GM12892 (cell line): Measurements from ENCODE around the gene GGNBP2.

Source experiments
- DNase-seq: peaks from one replicate; pipeline ENCODE4 v3.0.0; 2011; ENCODE audit not compliant: insufficient read length
- FAIRE-seq: peaks from 2 replicates; lab custom pipeline; 2011; peaks lifted over from hg19 to GRCh38; lab: Jason Lieb, UNC
- POLR2A ChIP-seq: IDR thresholded peaks from 2 replicates; pipeline ENCODE4 v1.6.1; 2011; ENCODE audit warnings: low read depth, low read length, control low read depth
- POLR2AphosphoS5 ChIP-seq: IDR thresholded peaks from 2 replicates; pipeline ENCODE4 v1.6.1; 2011; ENCODE audit warnings: low read depth, low read length, control low read depth
- TAF1 ChIP-seq: IDR thresholded peaks from 2 replicates; pipeline ENCODE4 v1.6.1; 2011; ENCODE audit warnings: low read depth, mild to moderate bottlenecking, control low read depth, low read length, borderline replicate concordance

GGNBP2 gene

DNA sequence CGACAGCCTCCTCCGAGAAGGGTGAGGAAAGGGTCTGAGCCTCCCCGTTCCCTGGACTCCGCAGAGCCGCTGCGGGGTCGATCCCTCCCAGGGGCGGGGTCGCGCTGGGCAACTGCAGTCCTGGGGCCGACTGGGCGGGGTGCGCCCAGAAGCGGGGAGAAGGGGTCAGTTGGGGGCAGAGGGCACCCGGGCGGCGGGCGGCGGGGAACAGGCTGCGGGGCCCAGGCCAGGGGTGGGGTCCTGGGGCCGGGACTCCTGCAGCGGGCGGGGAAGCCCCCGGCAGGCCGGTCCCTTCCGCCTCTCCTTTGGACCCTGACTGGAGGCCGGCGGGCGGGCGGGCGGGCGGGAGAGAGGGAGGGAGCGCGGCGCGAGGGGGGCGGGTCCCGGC is 352 bp downstream of the GGNBP2 start:
- no peak for DNase-seq
- no peak for FAIRE-seq
- TF ChIP-seq POLR2A (no peak), POLR2AphosphoS5 (no peak), TAF1 (no peak)

- no peak for FAIRE-seq
Observed at GRCh38 chr17:36545465-36546417, 1.0 kb downstream of the GGNBP2 start.

GRCh38 chr17:36546418-36547093 is 1.8 kb downstream of the GGNBP2 start:
- TF ChIP-seq POLR2AphosphoS5 (no peak), TAF1 (no peak), POLR2A (no peak)
- DNase-seq (no peak), FAIRE-seq (no peak)

More at GRCh38 chr17:36545465-36546417, 1.0 kb downstream of the GGNBP2 start:
- TF ChIP-seq POLR2AphosphoS5 = no peak
- TF ChIP-seq POLR2A = no peak
- peak; percentile 84 for TF ChIP-seq TAF1
- DNase-seq = peak; percentile 88

- no peak for TF ChIP-seq POLR2A
- DNase-seq (no peak), FAIRE-seq (no peak)
Observed at GRCh38 chr17:36547776-36548175, 3.1 kb downstream of the GGNBP2 start.

DNA sequence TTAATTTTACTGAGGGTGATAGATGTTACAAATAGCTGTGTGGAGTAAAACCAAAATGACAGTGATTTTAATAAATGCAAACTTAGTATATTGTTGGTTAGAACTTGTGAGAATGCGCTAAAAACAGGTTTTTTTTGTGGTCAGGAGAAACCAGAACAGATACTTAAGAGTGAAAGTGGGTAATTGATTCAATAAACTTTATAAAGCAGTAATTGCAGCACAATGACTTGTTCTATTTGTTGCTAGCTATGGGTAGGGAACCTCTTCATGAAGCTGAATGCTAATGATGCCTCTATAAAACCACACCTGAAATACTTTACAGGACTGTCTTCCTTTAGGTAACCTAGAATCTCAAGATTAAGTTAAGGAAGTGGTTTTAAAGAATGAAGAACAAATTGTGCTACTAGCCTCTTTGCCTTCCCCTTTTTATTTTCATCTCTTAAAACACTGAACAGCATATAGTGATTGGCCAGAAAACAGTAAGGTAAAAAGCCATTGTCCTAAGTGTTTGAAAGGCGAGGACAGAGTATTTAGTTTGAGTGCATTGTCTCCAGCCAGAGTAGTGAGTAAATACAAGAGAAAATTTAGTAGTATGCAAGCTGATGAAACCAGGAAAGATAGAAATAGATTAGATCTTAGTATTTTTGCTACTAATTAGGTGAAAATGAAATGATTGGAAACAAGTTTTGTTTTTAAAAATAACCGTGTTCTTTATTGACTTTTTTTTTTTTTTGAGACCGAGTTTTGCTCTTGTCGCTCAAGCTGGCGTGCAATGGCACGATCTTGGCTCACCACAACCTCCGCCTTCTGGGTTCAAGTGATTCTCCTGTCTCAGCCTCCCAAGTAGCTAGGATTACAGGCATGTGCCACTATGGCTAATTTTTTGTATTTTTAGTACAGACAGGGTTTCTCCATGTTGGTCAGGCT is 6.0 kb downstream of the GGNBP2 start:
- DNase-seq = no peak
- no peak for FAIRE-seq
- TF ChIP-seq TAF1 (no peak), POLR2AphosphoS5 (no peak), POLR2A (no peak)

GRCh38 chr17:36553459-36553858 is 8.7 kb downstream of the GGNBP2 start:
- TF ChIP-seq POLR2A = no peak
- TF ChIP-seq TAF1 = no peak
- TF ChIP-seq POLR2AphosphoS5 = no peak
- FAIRE-seq (no peak), DNase-seq (no peak)

DNA sequence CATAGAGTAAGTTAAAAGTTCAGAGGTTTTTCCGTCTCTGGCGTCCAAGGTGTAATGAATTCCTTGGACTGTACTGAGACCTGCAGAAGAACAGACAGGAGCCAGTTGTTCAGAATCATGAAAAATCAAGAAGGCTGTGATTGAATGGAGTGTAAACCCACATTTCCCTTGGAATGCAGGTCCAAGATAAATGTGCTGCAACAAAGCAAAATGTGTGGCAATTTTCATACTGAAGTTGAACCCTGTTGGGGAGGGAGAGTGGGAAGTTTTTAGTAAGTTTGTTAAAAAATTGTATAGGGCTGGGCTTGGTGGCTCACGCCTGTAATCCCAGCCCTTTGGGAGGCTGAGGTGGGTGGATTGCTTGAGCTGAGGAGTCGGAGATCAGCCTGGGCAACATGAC is 21.4 kb downstream of the GGNBP2 start:
- FAIRE-seq (no peak), DNase-seq (no peak)
- no peak for TF ChIP-seq POLR2A
- TF ChIP-seq TAF1 = no peak
- no peak for TF ChIP-seq POLR2AphosphoS5

DNA sequence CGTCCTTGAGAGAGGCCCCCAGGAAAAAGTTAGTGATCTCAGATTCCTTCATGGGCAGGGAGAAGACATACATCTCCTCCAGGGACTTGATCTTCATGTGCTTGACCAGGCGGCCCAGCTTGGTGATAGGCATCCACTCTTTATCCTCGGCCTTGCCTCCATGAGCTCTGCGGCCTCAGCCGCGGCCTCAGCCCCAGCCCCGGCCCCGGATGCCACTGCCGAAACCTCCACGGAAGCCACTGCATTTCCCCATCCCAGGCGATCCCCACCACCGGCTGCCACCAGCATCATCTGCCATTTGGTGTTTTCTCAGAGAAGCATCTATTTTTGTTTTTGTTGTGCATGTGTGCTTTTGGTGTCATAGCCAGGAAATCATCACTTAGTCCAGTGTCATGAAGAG is 30.3 kb downstream of the GGNBP2 start:
- TF ChIP-seq POLR2AphosphoS5 (no peak), TAF1 (no peak), POLR2A (no peak)
- FAIRE-seq (no peak), DNase-seq (no peak)

- DNase-seq = no peak
- no peak for FAIRE-seq
- TF ChIP-seq POLR2A (no peak), TAF1 (no peak), POLR2AphosphoS5 (no peak)
Observed at GRCh38 chr17:36576793-36577192, 32.1 kb downstream of the GGNBP2 start.

DNA sequence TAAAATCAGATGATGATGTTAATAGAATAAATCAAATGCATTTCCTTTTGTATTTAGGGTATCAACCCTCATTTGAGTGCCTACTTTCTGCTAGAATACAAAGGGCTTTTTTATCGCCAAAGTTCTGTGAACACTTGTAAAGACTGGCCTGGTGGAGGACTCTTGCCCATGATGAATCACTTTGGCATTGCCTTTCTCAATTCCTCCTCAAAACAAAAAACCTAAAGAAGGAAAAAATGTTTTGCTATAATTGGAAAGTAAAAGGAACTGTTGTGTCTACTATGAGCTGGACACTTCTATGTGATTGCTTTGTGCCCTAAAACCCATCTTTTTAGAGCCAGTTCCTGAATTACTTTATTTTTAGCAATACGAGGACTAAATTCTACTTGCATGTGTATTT is 34.0 kb downstream of the GGNBP2 start:
- TF ChIP-seq POLR2A (no peak), TAF1 (no peak), POLR2AphosphoS5 (no peak)
- FAIRE-seq = no peak
- DNase-seq = no peak

- DNase-seq (no peak), FAIRE-seq (no peak)
- TF ChIP-seq POLR2AphosphoS5 (no peak), POLR2A (no peak), TAF1 (no peak)
Observed at GRCh38 chr17:36583787-36584186, 39.1 kb downstream of the GGNBP2 start.

GRCh38 chr17:36586138-36586537 is 41.4 kb downstream of the GGNBP2 start:
- FAIRE-seq = no peak
- TF ChIP-seq POLR2A (no peak), TAF1 (no peak), POLR2AphosphoS5 (no peak)
- no peak for DNase-seq
